HG02885 (cell line): ENCODE data around the gene OTOA.
"Not testable (repeated sequence)": the region's sequence is repeated elsewhere in the genome, so short reads cannot be mapped to it uniquely, and the experiment has no call there.

Experiments used
- ATAC-seq: cut with Tn5 transposase; IDR thresholded peaks from one replicate; pipeline ENCODE4 v1.9.1; 2021; ENCODE audit warnings: mild to moderate bottlenecking; ENCODE audit not compliant: unreplicated experiment, poor library complexity

The OTOA gene

DNA sequence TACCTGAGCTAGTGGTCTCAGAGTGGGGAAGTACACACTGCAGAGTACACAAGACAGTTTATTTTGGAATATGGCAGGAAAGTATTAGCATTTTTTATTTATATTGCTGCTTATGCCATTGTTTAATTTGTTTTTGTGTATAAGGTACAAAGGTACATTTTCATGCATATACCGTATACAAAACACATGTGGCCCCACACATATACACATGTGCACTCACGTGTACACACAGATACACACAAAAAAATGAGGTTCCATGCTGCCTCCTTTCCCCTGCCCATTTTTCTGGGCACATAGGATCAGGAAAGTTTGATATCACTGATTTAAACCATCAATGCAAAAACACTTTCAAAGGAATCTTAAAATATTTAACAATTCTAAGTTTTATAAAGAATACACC is 24.3 kb upstream of the OTOA start:
- ATAC-seq: no peak

GRCh38 chr16:21641916-21642315 is 21.9 kb upstream of the OTOA start:
- ATAC-seq: no peak

GRCh38 chr16:21642861-21643260 is 20.9 kb upstream of the OTOA start:
- no peak for ATAC-seq

GRCh38 chr16:21643785-21644184 is 20.0 kb upstream of the OTOA start:
- no peak for ATAC-seq

- ATAC-seq: no peak
Measured at GRCh38 chr16:21644674-21645073, 19.1 kb upstream of the OTOA start.

GRCh38 chr16:21645261-21645721 is 18.5 kb upstream of the OTOA start:
- no peak for ATAC-seq

GRCh38 chr16:21646091-21646490 is 17.7 kb upstream of the OTOA start:
- ATAC-seq: no peak

GRCh38 chr16:21646721-21647561 is 16.8 kb upstream of the OTOA start:
- peak; percentile 88 for ATAC-seq

- ATAC-seq: no peak
Measured at GRCh38 chr16:21647562-21648164, 16.1 kb upstream of the OTOA start.

DNA sequence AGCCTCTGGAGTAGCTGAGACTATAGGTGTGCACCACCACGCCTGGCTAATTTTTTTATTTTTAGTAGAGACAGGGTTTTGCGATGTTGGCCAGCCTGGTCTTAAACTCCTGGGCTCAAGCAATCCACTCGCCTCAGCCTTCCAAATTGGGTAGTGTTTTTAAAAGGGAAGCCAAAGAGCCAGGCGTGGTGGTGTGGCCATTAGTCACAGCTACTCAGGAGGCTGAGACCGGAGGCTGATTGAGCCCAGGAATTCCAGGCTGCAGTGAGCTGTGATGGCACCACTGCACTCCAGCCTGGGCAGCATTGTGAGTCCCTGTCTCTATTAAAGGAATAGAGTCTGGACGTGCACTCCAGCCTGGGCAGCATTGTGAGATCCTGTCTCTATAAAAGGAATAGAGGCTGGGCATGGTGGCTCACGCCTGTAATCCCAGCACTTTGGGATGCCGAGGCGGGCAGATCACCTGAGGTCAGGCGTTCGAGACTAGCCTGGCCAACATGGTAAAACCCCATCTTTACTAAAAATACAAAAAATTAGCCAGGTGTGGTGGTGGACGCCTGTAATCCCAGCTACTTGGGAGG is 13.9 kb upstream of the OTOA start:
- not testable (repeated sequence) for ATAC-seq

GRCh38 chr16:21650521-21650920 is 13.2 kb upstream of the OTOA start:
- no peak for ATAC-seq

DNA sequence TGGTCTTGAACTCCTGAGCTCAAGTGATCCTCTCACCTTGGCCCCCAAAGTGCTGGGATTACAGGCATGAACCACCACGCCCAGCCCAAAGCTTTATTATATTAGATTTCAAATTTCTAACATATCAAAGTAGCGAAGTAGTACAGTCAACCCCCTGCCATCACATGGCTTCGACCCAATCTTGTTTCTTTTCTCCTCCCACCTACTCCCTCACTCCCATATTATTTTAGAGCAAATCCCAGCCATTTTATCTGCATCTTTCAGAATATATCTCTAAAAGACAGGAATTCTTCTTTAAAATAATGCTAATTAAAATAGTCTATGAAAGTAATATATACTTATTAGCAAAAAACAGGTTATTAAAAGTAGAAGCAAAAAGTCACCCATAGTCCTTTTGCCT is 12.3 kb upstream of the OTOA start:
- ATAC-seq: no peak

- ATAC-seq: no peak
Measured at GRCh38 chr16:21652453-21652852, 11.3 kb upstream of the OTOA start, which contains the start of gene IGSF6. TSS of gene IGSF6 (minus strand) at chr16:21652608. CDS start at chr16:21652598, 10 bp downstream.

DNA sequence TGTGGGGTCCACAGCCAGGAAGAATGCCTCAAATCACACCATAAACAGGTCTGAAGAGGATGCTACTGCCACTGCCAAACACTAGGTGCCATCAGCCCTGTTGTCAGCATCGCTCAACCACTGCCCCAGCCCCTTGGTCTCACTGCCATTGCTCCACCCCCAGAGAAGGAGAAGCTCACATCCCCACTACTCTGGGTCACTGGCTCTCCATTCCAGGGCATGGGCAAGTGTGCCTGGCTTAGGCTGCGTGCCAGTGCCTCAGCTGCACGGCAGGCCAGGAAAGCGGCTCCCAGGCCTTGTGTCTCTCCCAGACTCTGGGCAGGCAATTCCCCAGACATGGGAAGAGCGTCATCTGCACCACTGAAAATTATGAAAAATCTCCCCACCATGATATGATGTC is 10.2 kb upstream of the OTOA start:
- no peak for ATAC-seq

DNA sequence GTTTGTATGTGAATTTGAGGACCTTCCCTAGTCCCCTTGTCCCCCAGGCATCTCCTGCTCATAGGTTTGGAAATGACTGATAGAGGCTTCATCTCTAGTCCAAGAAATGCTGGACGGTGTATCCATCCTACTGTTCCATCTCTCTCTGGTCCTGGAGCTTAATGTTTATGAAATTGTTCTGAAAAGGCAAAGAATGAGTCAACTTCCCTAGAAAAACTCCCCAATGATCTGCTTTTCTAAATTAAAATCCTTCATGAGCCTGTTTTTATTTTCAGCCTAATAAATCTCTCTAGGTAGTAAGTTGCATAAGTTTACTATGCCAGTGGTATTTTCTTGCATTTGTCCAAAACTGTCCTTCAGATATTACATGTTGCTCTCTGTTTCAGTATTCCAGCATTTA is 9.3 kb upstream of the OTOA start:
- ATAC-seq: no peak

DNA sequence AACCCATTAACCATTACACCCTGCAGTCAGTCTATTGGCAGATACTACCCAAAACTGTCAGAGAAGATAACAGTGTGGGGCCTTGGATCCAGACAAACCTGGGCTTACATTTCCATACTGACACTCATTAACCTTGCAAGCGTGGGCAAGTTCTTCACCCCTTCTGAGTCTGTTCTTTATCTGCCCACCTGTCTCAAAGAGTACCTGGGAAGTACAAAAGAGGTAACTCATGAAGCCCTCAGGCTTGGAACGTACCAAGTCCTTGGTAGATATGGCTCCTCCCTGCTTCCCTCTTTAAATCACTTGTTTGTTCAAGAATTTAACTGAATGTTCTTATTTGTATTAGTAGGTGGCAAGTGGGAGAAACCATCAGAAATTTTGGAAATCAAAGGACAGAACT is 8.9 kb upstream of the OTOA start:
- ATAC-seq: no peak

DNA sequence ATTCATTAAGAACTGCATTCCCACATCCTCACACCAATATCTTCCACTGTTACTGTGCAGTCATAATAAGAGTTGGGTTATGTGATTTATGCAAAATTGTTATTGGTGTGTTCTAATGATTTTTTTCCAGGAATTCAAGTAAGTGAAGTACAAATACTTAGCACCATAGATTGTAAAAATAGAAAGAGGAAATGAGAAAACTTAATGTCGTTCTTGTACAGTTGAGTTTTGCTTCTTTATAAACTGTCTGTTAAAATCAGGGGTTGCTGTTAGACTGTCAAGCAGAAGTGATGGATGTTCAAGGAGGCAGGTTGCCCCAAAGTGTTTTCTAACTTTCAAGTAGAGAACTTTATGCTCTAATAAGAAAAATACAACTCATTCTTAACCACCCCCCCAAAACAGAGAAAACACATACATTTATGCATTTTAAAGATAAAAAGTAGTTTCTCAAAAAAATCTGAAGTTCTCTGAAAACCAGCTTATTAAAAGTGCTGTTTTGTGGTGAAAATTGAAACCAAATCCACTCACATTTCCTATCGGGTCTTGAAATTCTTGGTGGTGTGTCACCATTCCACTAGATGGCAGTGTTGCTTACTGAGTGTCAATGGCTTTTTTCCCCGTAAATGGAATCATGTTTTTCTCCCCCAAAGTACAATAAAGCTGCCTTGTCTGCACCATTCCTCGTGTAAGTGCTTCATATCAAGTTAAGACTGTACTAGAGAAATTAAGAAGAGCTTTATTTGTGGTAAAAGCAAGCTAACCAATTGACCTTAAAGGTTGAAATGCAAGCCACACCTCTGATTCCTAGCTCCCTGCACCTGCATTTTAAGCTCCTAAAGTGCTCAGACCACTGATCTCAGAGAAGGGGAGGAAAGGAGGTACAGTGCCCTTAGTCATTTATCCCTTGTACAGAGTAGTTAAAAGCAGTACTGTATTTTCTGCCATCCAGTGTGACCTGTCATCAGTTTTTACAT is 6.7 kb upstream of the OTOA start:
- no peak for ATAC-seq

DNA sequence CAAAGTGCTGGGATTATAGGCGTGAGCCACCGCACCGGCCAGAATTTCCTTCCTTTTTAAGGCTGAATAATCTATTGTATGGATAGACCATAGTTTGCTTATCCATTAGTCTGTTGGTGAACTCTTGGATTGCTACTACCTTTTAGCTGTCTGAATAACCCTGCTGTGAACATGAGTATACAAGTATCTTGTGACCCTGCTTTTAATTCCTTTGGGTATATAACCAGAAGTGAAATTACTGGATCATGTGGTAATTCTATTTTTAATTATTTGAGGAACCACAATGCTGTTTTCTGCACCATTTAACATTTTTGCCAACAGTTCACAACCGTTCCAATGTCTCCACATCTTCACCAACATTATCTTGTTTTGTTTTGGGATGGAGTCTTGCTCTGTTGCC is 4.6 kb upstream of the OTOA start:
- ATAC-seq: no peak

GRCh38 chr16:21664801-21665492 is 1.2 kb downstream of the OTOA start:
- no peak for ATAC-seq

- ATAC-seq: no peak
Measured at GRCh38 chr16:21666772-21667171, 3.0 kb downstream of the OTOA start.
